PC-3 (cell line): ENCODE measurements around the gene ITIH3. TPM values are rescaled to one million over a fixed set of nuclear protein-coding genes. Genes with fewer than 3 reads are reported as not detected.

Source experiments
- ATAC-seq: fragments of 200-7000 bp; cut with Tn5 transposase; 2 replicates; pipeline ENCODE4 v1.9.1; 2020; ENCODE audit warnings: mild to moderate bottlenecking, moderate library complexity
- BruUV-seq: library from RNA; stranded (reverse); fragments of 400-500 nt; replicated peaks from 2 replicates; lab custom pipeline; 2021; lab: Mats Ljungman, UMichigan
- CTCF ChIA-PET: fragments of 300-600 bp; sonication (Branson Sonifier 250); formaldehyde crosslinking; loops from one replicate; lab custom pipeline; 2022; ENCODE audit warnings: antibody characterized with exemption; lab: Charles Lee
- POLR2A ChIA-PET: fragments of 300-600 bp; sonication (Branson Sonifier 250); formaldehyde crosslinking; loops from one replicate; lab custom pipeline; 2022; ENCODE audit warnings: antibody characterized with exemption; ENCODE audit not compliant: unreplicated experiment; lab: Charles Lee
- DNase-seq: peaks from one replicate; pipeline ENCODE4 v3.0.0-alpha.2; 2015
- H2AFZ ChIP-seq: fragments of 300-600 bp; sonication (generic); 2 replicates; pipeline ENCODE4 v1.6.0; 2016; ENCODE audit warnings: antibody characterized with exemption, low read length
- H3F3A ChIP-seq: fragments of 300-600 bp; sonication (generic); one replicate; pipeline ENCODE4 v1.6.0; 2017; ENCODE audit warnings: antibody characterized with exemption, low read length, control low read depth, mild to moderate bottlenecking; ENCODE audit not compliant: unreplicated experiment
- H3K27ac ChIP-seq: fragments of 300-600 bp; sonication (generic); 2 replicates; pipeline ENCODE4 v1.5.1; 2016; ENCODE audit warnings: mild to moderate bottlenecking, low read length
- H3K27me3 ChIP-seq: fragments of 300-600 bp; sonication (generic); 2 replicates; pipeline ENCODE4 v1.6.1; 2016; ENCODE audit warnings: low read length, mixed read lengths
- H3K36me3 ChIP-seq: fragments of 300-600 bp; sonication (generic); 2 replicates; pipeline ENCODE4 v1.6.1; 2016; ENCODE audit warnings: low read depth, mixed run types, low read length, mixed read lengths
- H3K4me1 ChIP-seq: fragments of 300-600 bp; sonication (generic); 2 replicates; pipeline ENCODE4 v1.5.1; 2016; ENCODE audit warnings: low read length; ENCODE audit not compliant: insufficient read depth
- H3K4me2 ChIP-seq: fragments of 300-600 bp; sonication (generic); 2 replicates; pipeline ENCODE4 v1.6.0; 2016; ENCODE audit warnings: low read length
- H3K4me3 ChIP-seq: fragments of 300-600 bp; sonication (generic); 2 replicates; pipeline ENCODE4 v1.5.1; 2016; ENCODE audit warnings: mild to moderate bottlenecking, low read length, mixed read lengths
- H3K79me2 ChIP-seq: fragments of 300-600 bp; sonication (generic); 2 replicates; pipeline ENCODE4 v1.6.1; 2017; ENCODE audit warnings: low read length, mixed read lengths
- H3K9ac ChIP-seq: fragments of 300-600 bp; sonication (generic); 2 replicates; pipeline ENCODE4 v1.6.0; 2016; ENCODE audit warnings: mild to moderate bottlenecking, low read length
- H3K9me2 ChIP-seq: fragments of 300-600 bp; sonication (generic); replicated peaks from 2 replicates; pipeline ENCODE4 v1.6.1; 2016; ENCODE audit warnings: mixed run types, low read length, mixed read lengths
- H3K9me3 ChIP-seq: fragments of 300-600 bp; sonication (generic); 2 replicates; pipeline ENCODE4 v1.6.1; 2016; ENCODE audit warnings: low read length, mixed read lengths
- H4K20me1 ChIP-seq: fragments of 300-600 bp; sonication (generic); 2 replicates; pipeline ENCODE4 v1.6.1; 2016; ENCODE audit warnings: low read length, mixed read lengths
- EZH2 ChIP-seq: fragments of 300-600 bp; sonication (generic); IDR thresholded peaks from one replicate; pipeline ENCODE4 v1.6.1; 2017; ENCODE audit warnings: antibody characterized with exemption, mild to moderate bottlenecking, low read length; ENCODE audit not compliant: unreplicated experiment
- EZH2phosphoT487 ChIP-seq: fragments of 300-600 bp; sonication (generic); IDR thresholded peaks from 2 replicates; pipeline ENCODE4 v1.6.1; 2018; ENCODE audit warnings: mild to moderate bottlenecking, antibody characterized with exemption, low read length, borderline replicate concordance
- intact Hi-C: fragments of 100-400 bp; cut with micrococcal nuclease; formaldehyde crosslinking; loops from 2 replicates; pipeline ENCODE4 v1.9.0; 2023
- total RNA-seq: library from RNA; depleted of rRNA; stranded (reverse); fragments of >200 nt; gene quantifications from 2 replicates; pipeline ENCODE4 v1.2.3, GENCODE V29; 2014
- TF ChIP-seq, protein P1 (sequence below): fragments of 300-600 bp; sonication (generic); conservative IDR thresholded peaks from 2 replicates; pipeline ENCODE4 v1.5.1; 2017; ENCODE audit warnings: antibody characterized with exemption, low read depth, mild to moderate bottlenecking, low read length

ITIH3 gene
- total RNA-seq, 1 experiment from 2014 or later: not detected

- H3K27me3 ChIP-seq: no peaks in the 10 kb centered on the region
Measured at GRCh38 chr3:52801839-52802238, 7.2 kb downstream of the ITIH3 start.

GRCh38 chr3:52805270-52806039 is 10.9 kb downstream of the ITIH3 start:
- no peaks in the 10 kb centered on the region for H4K20me1 ChIP-seq
- H3K27ac ChIP-seq: no peak overlapping the region
- ATAC-seq: no peak
- POLR2A ChIA-PET: no interaction called here
- no peaks in the 10 kb centered on the region for H3K36me3 ChIP-seq
- intact Hi-C loops: no loop called here
- no peaks in the 10 kb centered on the region for H3K4me1 ChIP-seq
- TF ChIP-seq EZH2: no peak
- TF ChIP-seq EZH2phosphoT487: no peak
- TF ChIP-seq, protein P1, sequence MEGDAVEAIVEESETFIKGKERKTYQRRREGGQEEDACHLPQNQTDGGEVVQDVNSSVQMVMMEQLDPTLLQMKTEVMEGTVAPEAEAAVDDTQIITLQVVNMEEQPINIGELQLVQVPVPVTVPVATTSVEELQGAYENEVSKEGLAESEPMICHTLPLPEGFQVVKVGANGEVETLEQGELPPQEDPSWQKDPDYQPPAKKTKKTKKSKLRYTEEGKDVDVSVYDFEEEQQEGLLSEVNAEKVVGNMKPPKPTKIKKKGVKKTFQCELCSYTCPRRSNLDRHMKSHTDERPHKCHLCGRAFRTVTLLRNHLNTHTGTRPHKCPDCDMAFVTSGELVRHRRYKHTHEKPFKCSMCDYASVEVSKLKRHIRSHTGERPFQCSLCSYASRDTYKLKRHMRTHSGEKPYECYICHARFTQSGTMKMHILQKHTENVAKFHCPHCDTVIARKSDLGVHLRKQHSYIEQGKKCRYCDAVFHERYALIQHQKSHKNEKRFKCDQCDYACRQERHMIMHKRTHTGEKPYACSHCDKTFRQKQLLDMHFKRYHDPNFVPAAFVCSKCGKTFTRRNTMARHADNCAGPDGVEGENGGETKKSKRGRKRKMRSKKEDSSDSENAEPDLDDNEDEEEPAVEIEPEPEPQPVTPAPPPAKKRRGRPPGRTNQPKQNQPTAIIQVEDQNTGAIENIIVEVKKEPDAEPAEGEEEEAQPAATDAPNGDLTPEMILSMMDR: no peak
- H3K9me3 ChIP-seq: no peaks in the 10 kb centered on the region
- no peaks in the 10 kb centered on the region for H3F3A ChIP-seq
- CTCF ChIA-PET: interaction anchor here (0.6 kb wide), 1 partner anchor 151 kb away, joined by 9 read pairs; no protein-coding TSS in a partner anchor
- no TSS peak for BruUV-seq
- H3K27me3 ChIP-seq: no peaks in the 10 kb centered on the region
- H2AFZ ChIP-seq: no peak overlapping the region
- H3K4me2 ChIP-seq: no peak overlapping the region
- no peak overlapping the region for H3K4me3 ChIP-seq
- no peak overlapping the region for H3K9ac ChIP-seq
- H3K9me2 ChIP-seq: no peaks in the 10 kb centered on the region
- H3K79me2 ChIP-seq: no peaks in the 10 kb centered on the region
- no peak for DNase-seq

More at GRCh38 chr3:52801839-52802238, 7.2 kb downstream of the ITIH3 start:
- DNase-seq (no peak), ATAC-seq (no peak)
- no peak overlapping the region for H3K9ac ChIP-seq
- BruUV-seq: no TSS peak
- no peaks in the 10 kb centered on the region for H4K20me1 ChIP-seq
- no peak overlapping the region for H2AFZ ChIP-seq
- H3K9me2 ChIP-seq: no peaks in the 10 kb centered on the region
- H3K36me3 ChIP-seq: no peaks in the 10 kb centered on the region
- ChIA-PET POLR2A (no interaction called here), CTCF (no interaction called here)
- no peak for TF ChIP-seq EZH2
- TF ChIP-seq, protein P1: no peak
- TF ChIP-seq EZH2phosphoT487: no peak
- no peaks in the 10 kb centered on the region for H3K9me3 ChIP-seq
- H3F3A ChIP-seq: no peaks in the 10 kb centered on the region
- H3K4me3 ChIP-seq: no peak overlapping the region
- no peaks in the 10 kb centered on the region for H3K79me2 ChIP-seq
- no peak overlapping the region for H3K4me2 ChIP-seq
- intact Hi-C loops: no loop called here
- peaks cover 4% of the 10 kb centered on the region; the same call in 1 of the 2 replicates for H3K4me1 ChIP-seq
- H3K27ac ChIP-seq: no peak overlapping the region

DNA sequence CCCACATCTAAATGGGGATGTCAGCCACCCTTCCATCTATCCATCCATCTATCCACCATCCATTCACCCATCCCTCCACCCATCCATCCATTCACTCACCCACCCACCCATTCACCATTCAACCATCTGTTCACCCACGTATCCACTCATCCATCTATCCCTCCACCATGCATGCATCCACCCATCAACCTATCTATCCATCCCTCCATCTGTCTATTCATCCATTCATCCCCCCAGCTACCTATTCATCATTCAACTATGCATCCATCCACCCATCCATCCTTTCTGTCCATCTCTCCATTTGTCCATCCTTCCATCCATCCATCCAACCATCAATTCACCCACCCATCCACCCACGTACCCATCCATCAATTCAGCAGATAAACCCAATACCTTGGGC is 14.6 kb downstream of the ITIH3 start:
- no peaks in the 10 kb centered on the region for H3K27me3 ChIP-seq
- POLR2A ChIA-PET: no interaction called here
- TF ChIP-seq, protein P1: no peak
- TF ChIP-seq EZH2 (no peak), EZH2phosphoT487 (no peak)
- H3K4me1 ChIP-seq: no peaks in the 10 kb centered on the region
- BruUV-seq: no TSS peak
- CTCF ChIA-PET: no interaction called here
- DNase-seq: no peak
- H3K4me3 ChIP-seq: no peak overlapping the region
- H3K27ac ChIP-seq: no peak overlapping the region
- no peak overlapping the region for H2AFZ ChIP-seq
- no peaks in the 10 kb centered on the region for H3K79me2 ChIP-seq
- no peaks in the 10 kb centered on the region for H3F3A ChIP-seq
- no peaks in the 10 kb centered on the region for H3K9me2 ChIP-seq
- ATAC-seq: no peak
- no peak overlapping the region for H3K9ac ChIP-seq
- H3K4me2 ChIP-seq: no peak overlapping the region
- intact Hi-C loops: no loop called here
- no peaks in the 10 kb centered on the region for H3K9me3 ChIP-seq
- H4K20me1 ChIP-seq: no peaks in the 10 kb centered on the region
- no peaks in the 10 kb centered on the region for H3K36me3 ChIP-seq
